GM10248 (cell line): ENCODE results near the gene PTPRG.

Experiments
- CTCF ChIA-PET: fragments of 300-600 bp; sonication (Branson Sonifier 250); formaldehyde crosslinking; extraction: SDS; loops from one replicate; lab custom pipeline; 2021; ENCODE audit warnings: antibody characterized with exemption; lab: Yijun Ruan, JAX
- POLR2A ChIA-PET: fragments of 350-650 bp; sonication (Branson Sonifier 250); formaldehyde crosslinking; extraction: SDS; loops from one replicate; lab custom pipeline; 2020; ENCODE audit warnings: antibody characterized with exemption; lab: Yijun Ruan, JAX
- DNase-seq: peaks from one replicate; pipeline ENCODE4 v3.0.0; 2012; ENCODE audit errors: extremely low spot score
- TF ChIP-seq, protein P1 (sequence below): IDR thresholded peaks from 2 replicates; pipeline ENCODE4 v1.5.1; 2012; ENCODE audit warnings: mild to moderate bottlenecking, low read depth; ENCODE audit errors: extremely low read depth, missing control alignments, control extremely low read depth

The PTPRG gene

DNA sequence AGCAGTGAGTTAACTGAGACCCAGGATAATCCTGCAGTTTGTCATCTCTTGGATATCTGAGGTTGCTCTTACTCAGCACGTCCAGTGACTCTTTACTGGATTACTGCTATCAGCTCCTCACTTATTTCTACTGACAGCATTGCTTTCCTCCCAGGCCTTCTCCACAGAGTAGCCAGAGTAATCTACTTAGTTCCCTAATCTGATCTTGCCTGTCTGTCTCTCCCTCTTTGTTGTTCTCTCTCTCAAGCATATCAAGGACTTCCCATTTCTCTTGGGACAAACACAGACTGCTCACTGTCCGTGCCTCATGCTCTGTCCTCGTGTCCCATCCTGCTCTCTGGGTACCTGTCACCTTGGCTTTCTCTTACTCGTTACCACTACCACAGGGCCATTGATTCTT, 435.7 kb downstream of the PTPRG start:
- POLR2A ChIA-PET: no interaction called here

DNA sequence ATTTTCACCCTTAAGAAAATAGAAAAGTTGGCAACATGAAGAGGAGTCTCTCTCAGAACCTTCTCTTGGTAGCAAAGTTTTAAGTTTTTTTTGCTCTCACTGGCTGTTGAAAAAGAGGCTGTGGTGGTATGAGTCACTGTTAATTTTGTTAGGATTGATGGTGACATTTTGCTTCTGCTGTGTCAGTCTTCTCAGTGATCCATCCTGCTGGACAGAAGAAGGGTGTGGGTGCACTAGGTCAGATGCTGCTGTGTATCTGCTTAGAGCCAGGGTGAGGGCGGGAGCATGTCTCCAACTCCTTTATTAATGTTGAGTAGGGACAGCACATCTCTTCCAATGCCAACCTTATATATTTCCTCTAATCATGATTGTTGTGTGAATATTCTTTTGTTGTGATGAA, 442.5 kb downstream of the PTPRG start:
- TF ChIP-seq, protein P1, sequence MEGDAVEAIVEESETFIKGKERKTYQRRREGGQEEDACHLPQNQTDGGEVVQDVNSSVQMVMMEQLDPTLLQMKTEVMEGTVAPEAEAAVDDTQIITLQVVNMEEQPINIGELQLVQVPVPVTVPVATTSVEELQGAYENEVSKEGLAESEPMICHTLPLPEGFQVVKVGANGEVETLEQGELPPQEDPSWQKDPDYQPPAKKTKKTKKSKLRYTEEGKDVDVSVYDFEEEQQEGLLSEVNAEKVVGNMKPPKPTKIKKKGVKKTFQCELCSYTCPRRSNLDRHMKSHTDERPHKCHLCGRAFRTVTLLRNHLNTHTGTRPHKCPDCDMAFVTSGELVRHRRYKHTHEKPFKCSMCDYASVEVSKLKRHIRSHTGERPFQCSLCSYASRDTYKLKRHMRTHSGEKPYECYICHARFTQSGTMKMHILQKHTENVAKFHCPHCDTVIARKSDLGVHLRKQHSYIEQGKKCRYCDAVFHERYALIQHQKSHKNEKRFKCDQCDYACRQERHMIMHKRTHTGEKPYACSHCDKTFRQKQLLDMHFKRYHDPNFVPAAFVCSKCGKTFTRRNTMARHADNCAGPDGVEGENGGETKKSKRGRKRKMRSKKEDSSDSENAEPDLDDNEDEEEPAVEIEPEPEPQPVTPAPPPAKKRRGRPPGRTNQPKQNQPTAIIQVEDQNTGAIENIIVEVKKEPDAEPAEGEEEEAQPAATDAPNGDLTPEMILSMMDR: no peak
- ChIA-PET POLR2A (no interaction called here), CTCF (interaction anchor here (1.7 kb wide), 1 partner anchor 10 kb away, joined by 3 read pairs; no protein-coding TSS in a partner anchor)
- DNase-seq: no peak

More for the DNA sequence above, 435.7 kb downstream of the PTPRG start:
- CTCF ChIA-PET: no interaction called here
- TF ChIP-seq, protein P1: no peak
- no peak for DNase-seq

DNA sequence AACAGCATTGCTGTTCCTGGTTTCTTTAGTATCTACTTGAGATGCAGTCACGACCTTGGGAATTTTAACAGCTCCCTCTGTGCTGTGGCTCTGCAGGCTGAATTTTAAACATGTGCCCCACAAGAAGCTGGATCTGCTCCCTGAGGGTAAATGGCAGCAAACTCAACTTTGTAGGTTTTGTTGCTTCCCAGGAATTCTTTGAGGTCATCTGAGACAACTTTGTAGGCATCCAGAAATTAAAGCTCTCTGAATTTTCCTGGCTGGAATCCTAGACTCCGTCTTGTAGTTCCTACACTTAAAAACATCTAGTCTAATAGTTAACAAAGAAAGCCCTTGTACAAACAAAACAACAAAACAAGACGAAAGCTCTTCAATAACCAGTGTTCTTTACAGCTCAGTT, 445.7 kb downstream of the PTPRG start:
- no peak for DNase-seq
- ChIA-PET POLR2A (no interaction called here), CTCF (no interaction called here)
- TF ChIP-seq, protein P1: no peak

DNA sequence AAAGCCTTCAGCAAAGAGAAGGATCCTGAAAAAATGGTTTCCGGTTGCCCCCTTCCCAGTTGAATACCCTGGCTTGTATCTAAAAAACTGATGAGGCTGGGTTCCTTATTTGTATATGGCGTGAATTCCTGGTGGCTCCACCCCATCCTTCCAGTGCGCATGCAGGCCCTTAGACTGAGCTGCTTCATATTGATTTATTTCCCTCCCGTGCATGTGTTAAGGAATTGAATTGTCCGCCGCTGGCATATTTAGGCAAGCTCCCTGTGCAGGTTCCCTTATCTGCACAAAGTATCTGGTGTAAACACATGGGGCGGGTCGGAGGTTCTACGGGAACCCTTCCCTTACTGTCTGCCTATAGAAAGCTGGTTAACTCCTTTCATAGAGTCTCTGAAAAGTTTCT, 449.6 kb downstream of the PTPRG start:
- TF ChIP-seq, protein P1: no peak
- ChIA-PET CTCF (no interaction called here), POLR2A (no interaction called here)
- no peak for DNase-seq

DNA sequence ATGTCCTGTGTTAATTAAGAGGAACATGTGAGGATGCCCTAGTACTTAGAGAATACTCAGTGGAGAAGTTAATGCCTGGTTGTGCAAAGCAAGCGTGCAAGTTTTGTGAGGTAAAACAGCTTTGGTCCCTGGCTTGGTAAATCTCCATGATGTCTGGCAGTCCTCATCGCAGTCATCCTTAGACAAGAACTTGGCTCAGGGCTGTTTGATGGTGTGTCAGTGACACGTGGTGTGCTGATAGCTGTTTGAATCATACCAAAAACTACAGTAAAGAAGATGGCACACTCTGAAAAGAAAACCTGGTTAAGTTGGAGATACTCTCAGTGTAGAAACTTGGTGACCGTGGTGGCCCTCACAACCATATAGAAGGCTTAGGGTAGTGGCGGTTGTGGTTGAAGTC, 450.3 kb downstream of the PTPRG start:
- POLR2A ChIA-PET: no interaction called here
- DNase-seq: no peak
- CTCF ChIA-PET: no interaction called here
- TF ChIP-seq, protein P1: no peak

GRCh38 chr3:62013951-62014350, 452.6 kb downstream of the PTPRG start:
- POLR2A ChIA-PET: no interaction called here
- CTCF ChIA-PET: interaction anchor here (1.2 kb wide), 1 partner anchor 10 kb away, joined by 3 read pairs; no protein-coding TSS in a partner anchor
- TF ChIP-seq, protein P1: no peak
- DNase-seq: no peak
